Mucosa of descending colon (tissue), 3 donors: ENCODE results near the gene RORC. TPM values are rescaled to one million over a fixed set of nuclear protein-coding genes. Genes with fewer than 3 reads are reported as not detected.
"Not testable (repeated sequence)": the region's sequence is repeated elsewhere in the genome, so short reads cannot be mapped to it uniquely, and the experiment has no call there.

Experiments used
- ATAC-seq: fragments of 200-7000 bp; cut with Tn5 transposase; one replicate; pipeline ENCODE4 v1.9.1; 2020; ENCODE audit warnings: mild to moderate bottlenecking, moderate library complexity
- DNase-seq, 3 donors: peaks; one replicate each; pipeline ENCODE4 v3.0.0-alpha.2; 2020
- H3K36me3 ChIP-seq: fragments of 200-600 bp; one replicate; pipeline ENCODE4 v1.8.0; 2021; ENCODE audit warnings: low read depth, mild to moderate bottlenecking
- H3K4me1 ChIP-seq: fragments of 200-600 bp; one replicate; pipeline ENCODE4 v1.8.0; 2021; ENCODE audit warnings: low read depth, mild to moderate bottlenecking
- H3K4me3 ChIP-seq: fragments of 200-600 bp; one replicate; pipeline ENCODE4 v1.8.0; 2021; ENCODE audit warnings: mild to moderate bottlenecking
- H3K9me3 ChIP-seq: fragments of 200-600 bp; one replicate; pipeline ENCODE4 v1.8.0; 2021; ENCODE audit warnings: mild to moderate bottlenecking
- CTCF ChIP-seq: fragments of 200-600 bp; IDR thresholded peaks from one replicate; pipeline ENCODE4 v1.8.0; 2022; ENCODE audit warnings: antibody characterized with exemption, mild to moderate bottlenecking
- intact Hi-C, 2 donors: fragments of 100-400 bp; cut with DNase I in 1 of 2; cut with micrococcal nuclease in 1 of 2; formaldehyde crosslinking; loops; one replicate each; pipeline versions ENCODE4 v1.11.0 to v1.11.1; 2022; cut with DNase I, micrococcal nuclease
- total RNA-seq, 3 donors: library from RNA; stranded (reverse); fragmentation: NEBNext Ultra II Directional in 2 of 3; extraction: Animal tissue kit (Norgen Biotek cat#: 25700) in 2 of 3; gene quantifications; one replicate each; pipeline versions ENCODE4 v1.2.1 to v1.2.4, GENCODE V29; 2021 to 2023
- donor health status: DM: no; HTN: no; CAD: no; lungs with moderate emphysema.
- donor health status: DM: no; HTN: no; CAD: no.
- donor health status: DM: no; HTN: yes; CAD: no.

The RORC gene
- total RNA-seq, 3 donors from 2014 or later: 9.5 to 29.5 (median 17.7) TPM

GRCh38 chr1:151859891-151860293, 28.3 kb upstream of the RORC start:
- ATAC-seq (no peak), DNase-seq (no peak)
- no peak for TF ChIP-seq CTCF
- H3K4me1 ChIP-seq: no peaks in the 10 kb centered on the region
- H3K9me3 ChIP-seq: no peaks in the 10 kb centered on the region
- intact Hi-C loops: no loop called here
- no peaks in the 10 kb centered on the region for H3K36me3 ChIP-seq
- H3K4me3 ChIP-seq: no peak overlapping the region

GRCh38 chr1:151858886-151859665, 27.5 kb upstream of the RORC start:
- Histone ChIP-seq H3K4me1 (no peaks in the 10 kb centered on the region), H3K4me3 (no peak overlapping the region), H3K36me3 (no peaks in the 10 kb centered on the region), H3K9me3 (no peaks in the 10 kb centered on the region)
- no peak for TF ChIP-seq CTCF
- intact Hi-C loops: no loop called here
- DNase-seq (no peak), ATAC-seq (no peak)

GRCh38 chr1:151858030-151858746, 26.6 kb upstream of the RORC start:
- ATAC-seq (no peak), DNase-seq (no peak)
- Histone ChIP-seq H3K36me3 (no peaks in the 10 kb centered on the region), H3K4me3 (no peak overlapping the region), H3K9me3 (no peaks in the 10 kb centered on the region), H3K4me1 (no peaks in the 10 kb centered on the region)
- TF ChIP-seq CTCF: no peak
- intact Hi-C loops: no loop called here

- intact Hi-C loops: no loop called here
- TF ChIP-seq CTCF: no peak
- no peak overlapping the region for H3K4me3 ChIP-seq
- H3K9me3 ChIP-seq: no peaks in the 10 kb centered on the region
- no peak for DNase-seq
- no peaks in the 10 kb centered on the region for H3K36me3 ChIP-seq
- ATAC-seq: no peak
- no peaks in the 10 kb centered on the region for H3K4me1 ChIP-seq
Measured at GRCh38 chr1:151855933-151856332, 24.3 kb upstream of the RORC start.

- not testable (repeated sequence) for ATAC-seq
Measured at GRCh38 chr1:151855516-151855915, 23.9 kb upstream of the RORC start.

GRCh38 chr1:151854658-151855057, 23.1 kb upstream of the RORC start:
- intact Hi-C loops: no loop called here
- H3K4me3 ChIP-seq: no peak overlapping the region
- no peaks in the 10 kb centered on the region for H3K9me3 ChIP-seq
- H3K4me1 ChIP-seq: no peaks in the 10 kb centered on the region
- TF ChIP-seq CTCF: no peak
- DNase-seq: no peak
- no peak for ATAC-seq
- H3K36me3 ChIP-seq: no peaks in the 10 kb centered on the region

More at GRCh38 chr1:151855516-151855915, 23.9 kb upstream of the RORC start:
- H3K4me3 ChIP-seq, DNase-seq, H3K4me1 ChIP-seq, H3K9me3 ChIP-seq, intact Hi-C loops, H3K36me3 ChIP-seq: not testable (repeated sequence)
